Fibroblast of mammary gland (primary cell): Measurements from ENCODE around the gene SH3BP1.
"Not testable (repeated sequence)": the region's sequence is repeated elsewhere in the genome, so short reads cannot be mapped to it uniquely, and the experiment has no call there.

Source experiments
- DNase-seq: peaks from one replicate; pipeline ENCODE4 v3.0.0-alpha.2; 2010; ENCODE audit warnings: low read depth
- H3K4me3 ChIP-seq: 2 replicates; pipeline ENCODE4 v1.5.1; 2011; ENCODE audit warnings: low read depth, mild to moderate bottlenecking, low read length, moderate library complexity; ENCODE audit not compliant: control insufficient read depth
- CTCF ChIP-seq: conservative IDR thresholded peaks from 2 replicates; pipeline ENCODE4 v1.5.1; 2011; ENCODE audit warnings: low read depth, low read length, inconsistent platforms; ENCODE audit not compliant: control insufficient read depth, insufficient read depth

Gene SH3BP1

GRCh38 chr22:37643225-37643847 is 3.9 kb downstream of the SH3BP1 start:
- TF ChIP-seq CTCF: peak; percentile 83
- no peak overlapping the region for H3K4me3 ChIP-seq
- peak; percentile 65 for DNase-seq

DNA sequence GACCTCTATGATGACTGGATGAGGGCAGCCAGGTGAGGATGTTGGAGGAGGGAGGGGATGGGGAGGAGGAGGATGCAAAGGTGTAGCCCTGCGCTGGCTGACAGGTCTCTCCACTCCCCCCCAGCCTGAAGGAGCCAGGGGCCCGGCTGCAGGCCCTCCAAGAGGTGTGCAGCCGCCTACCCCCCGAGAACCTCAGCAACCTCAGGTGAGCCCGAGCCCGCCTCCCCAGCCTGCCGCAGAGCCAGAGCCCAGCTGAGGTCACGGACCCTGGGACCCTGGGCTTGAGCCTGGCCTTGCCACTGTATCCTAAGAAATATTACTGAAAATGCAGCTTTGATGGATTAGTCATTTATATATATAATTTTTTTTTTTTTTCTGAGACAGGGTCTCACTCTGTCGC is 7.8 kb downstream of the SH3BP1 start:
- no peak for DNase-seq
- TF ChIP-seq CTCF: no peak
- H3K4me3 ChIP-seq: no peak overlapping the region

DNA sequence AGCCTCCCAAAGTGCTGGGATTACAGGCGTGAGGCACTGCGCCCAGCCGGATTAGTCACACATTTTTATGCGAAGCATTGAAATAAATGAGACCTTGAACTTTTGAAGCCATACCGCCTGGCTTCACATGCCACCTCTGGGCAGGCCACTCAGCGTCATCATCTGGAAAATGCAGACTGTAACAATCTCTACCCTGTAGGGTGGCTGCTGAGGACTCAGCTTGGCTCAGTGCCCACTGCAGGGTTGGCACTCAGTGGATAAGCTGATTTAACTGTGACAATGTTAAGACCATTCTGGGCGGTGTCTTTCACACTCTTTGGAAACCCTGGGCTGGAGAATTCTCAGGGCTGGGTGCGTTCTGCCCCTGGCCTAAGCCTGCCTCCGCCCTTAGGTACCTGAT is 8.5 kb downstream of the SH3BP1 start:
- TF ChIP-seq CTCF: no peak
- DNase-seq: no peak

DNA sequence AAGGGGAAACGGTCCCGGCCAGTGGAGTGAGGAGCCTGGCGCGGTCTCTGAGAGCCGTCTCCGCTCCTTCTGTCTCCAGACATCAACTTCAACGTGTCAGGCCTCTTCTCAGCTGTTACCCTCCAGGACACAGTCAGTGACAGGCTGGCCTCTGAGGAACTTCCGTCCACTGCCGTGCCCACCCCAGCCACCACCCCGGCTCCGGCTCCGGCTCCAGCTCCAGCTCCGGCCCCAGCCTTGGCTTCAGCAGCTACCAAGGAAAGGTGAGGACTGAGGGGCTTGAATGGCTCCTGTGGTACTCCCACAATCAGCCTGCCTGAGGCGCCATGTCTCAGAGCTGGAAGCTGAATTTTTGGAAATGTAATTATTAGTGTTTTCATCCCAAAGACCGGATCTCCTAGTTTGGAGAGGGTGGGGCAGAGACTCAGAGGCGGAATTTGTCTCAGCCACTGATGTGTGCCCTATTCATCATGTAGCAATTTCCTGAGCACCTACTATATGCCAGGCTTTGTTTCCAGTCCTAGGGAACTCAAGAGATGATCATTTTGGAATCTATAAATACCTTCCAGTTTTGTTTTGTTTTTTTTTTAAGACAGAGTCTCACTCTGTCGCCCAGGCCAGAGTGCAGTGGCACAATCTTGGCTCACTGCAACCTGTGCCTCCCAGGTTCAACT is 11.1 kb downstream of the SH3BP1 start:
- no peak for DNase-seq
- no peak overlapping the region for H3K4me3 ChIP-seq
- no peak for TF ChIP-seq CTCF

More for the DNA sequence above, 8.5 kb downstream of the SH3BP1 start:
- H3K4me3 ChIP-seq: no peak overlapping the region

- no peak overlapping the region for H3K4me3 ChIP-seq
- TF ChIP-seq CTCF: no peak
- DNase-seq: no peak
Observed at GRCh38 chr22:37654563-37655251, 15.2 kb downstream of the SH3BP1 start.

DNA sequence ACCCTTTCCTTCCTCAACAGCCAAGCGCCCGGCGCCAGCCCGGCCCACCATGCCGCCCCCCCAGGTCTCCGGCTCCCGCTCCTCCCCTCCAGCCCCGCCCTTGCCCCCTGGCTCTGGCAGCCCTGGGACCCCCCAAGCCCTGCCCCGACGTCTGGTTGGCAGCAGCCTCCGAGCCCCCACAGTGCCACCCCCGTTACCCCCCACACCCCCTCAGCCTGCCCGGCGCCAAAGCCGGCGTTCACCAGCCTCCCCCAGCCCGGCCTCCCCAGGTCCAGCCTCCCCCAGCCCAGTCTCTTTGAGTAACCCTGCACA is 15.7 kb downstream of the SH3BP1 start:
- TF ChIP-seq CTCF: no peak
- H3K4me3 ChIP-seq: no peak overlapping the region
- no peak for DNase-seq

DNA sequence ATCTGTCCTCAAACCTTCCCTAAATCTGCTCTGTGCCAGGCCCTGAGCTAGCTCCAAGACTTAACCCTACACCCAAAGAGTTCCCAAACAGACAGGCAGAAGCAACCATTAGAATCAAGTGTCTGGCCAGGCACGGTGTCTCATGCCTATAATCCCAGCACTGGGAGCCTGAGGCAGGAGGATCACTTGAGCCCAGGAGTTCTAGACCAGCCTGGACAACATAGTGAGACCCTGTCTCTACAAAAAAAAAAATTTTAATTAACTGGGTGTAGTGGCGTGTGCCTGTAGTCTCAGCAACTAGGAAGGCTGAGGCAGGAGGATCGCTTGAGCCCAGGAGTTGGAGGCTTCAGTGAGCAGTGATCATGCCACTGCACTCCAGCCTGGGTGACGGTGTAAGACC is 17.1 kb downstream of the SH3BP1 start:
- not testable (repeated sequence) for H3K4me3 ChIP-seq, DNase-seq
